WTC11 (cell line): ENCODE measurements around the gene TMEM165. TPM values are rescaled to one million over a fixed set of nuclear protein-coding genes. Genes with fewer than 3 reads are reported as not detected.

ENCODE experiments used
- ATAC-seq: fragments of 200-7000 bp; cut with Tn5 transposase; 2 replicates; pipeline ENCODE4 v1.10.0; 2021; ENCODE audit warnings: mild to moderate bottlenecking, moderate library complexity
- CTCF ChIA-PET: fragments of 300-600 bp; sonication (Branson Sonifier 250); formaldehyde crosslinking; loops from one replicate; lab custom pipeline; 2021; ENCODE audit warnings: antibody characterized with exemption; lab: Charles Lee
- POLR2A ChIA-PET: fragments of 350-600 bp; sonication (Branson Sonifier 250); formaldehyde crosslinking; loops from one replicate; lab custom pipeline; 2021; ENCODE audit warnings: antibody characterized with exemption; lab: Charles Lee
- DNase-seq: peaks from one replicate; pipeline ENCODE4 v3.0.0; 2021; ENCODE audit warnings: low spot score
- H3K27ac Mint-ChIP-seq: 2 replicates; pipeline ENCODE4 v1.8.0; 2021; ENCODE audit warnings: mixed read lengths
- H3K27me3 Mint-ChIP-seq: 2 replicates; pipeline ENCODE4 v1.8.0; 2021; ENCODE audit warnings: low read depth, mild to moderate bottlenecking, moderate library complexity, mixed read lengths
- H3K36me3 Mint-ChIP-seq: 2 replicates; pipeline ENCODE4 v1.8.0; 2021; ENCODE audit warnings: mixed read lengths
- H3K4me1 Mint-ChIP-seq: 2 replicates; pipeline ENCODE4 v1.8.0; 2022; ENCODE audit warnings: mixed read lengths
- H3K4me3 Mint-ChIP-seq: 2 replicates; pipeline ENCODE4 v1.8.0; 2021; ENCODE audit warnings: mild to moderate bottlenecking, moderate library complexity, mixed read lengths
- H3K9me3 Mint-ChIP-seq: 2 replicates; pipeline ENCODE4 v1.8.0; 2021; ENCODE audit warnings: mixed read lengths
- ARID4B ChIP-seq: sonication (generic); formaldehyde crosslinking; IDR thresholded peaks from 2 replicates; pipeline ENCODE4 v1.8.0; 2023; ENCODE audit warnings: missing genetic modification reagents, mild to moderate bottlenecking, borderline replicate concordance
- CREB1 ChIP-seq: sonication (generic); formaldehyde crosslinking; IDR thresholded peaks from 2 replicates; pipeline ENCODE4 v1.8.0; 2023; ENCODE audit warnings: mild to moderate bottlenecking, missing genetic modification reagents
- CTCF ChIP-seq: fragments of 200-600 bp; IDR thresholded peaks from 2 replicates; pipeline ENCODE4 v1.8.0; 2022; ENCODE audit warnings: antibody characterized with exemption
- ELF4 ChIP-seq: sonication (generic); formaldehyde crosslinking; IDR thresholded peaks from 2 replicates; pipeline ENCODE4 v1.8.1; 2022; ENCODE audit warnings: low read depth, mild to moderate bottlenecking, moderate library complexity, missing genetic modification reagents
- EMX1 ChIP-seq: fragments of 250-450 bp; sonication (Bioruptor Pico); IDR thresholded peaks from 2 replicates; pipeline ENCODE4 v1.8.0; 2021; ENCODE audit warnings: mild to moderate bottlenecking
- ESRRA ChIP-seq: sonication (generic); formaldehyde crosslinking; IDR thresholded peaks from 2 replicates; pipeline ENCODE4 v1.8.1; 2022; ENCODE audit warnings: mild to moderate bottlenecking, missing genetic modification reagents, borderline replicate concordance
- ETV6 ChIP-seq: sonication (generic); formaldehyde crosslinking; IDR thresholded peaks from 2 replicates; pipeline ENCODE4 v1.8.1; 2022; ENCODE audit warnings: mild to moderate bottlenecking, missing genetic modification reagents
- MXD4 ChIP-seq: fragments of 250-450 bp; sonication (Bioruptor Pico); IDR thresholded peaks from 2 replicates; pipeline ENCODE4 v1.8.0; 2021; ENCODE audit warnings: mild to moderate bottlenecking, moderate library complexity, borderline replicate concordance
- NFATC4 ChIP-seq: fragments of 250-450 bp; sonication (Bioruptor Pico); IDR thresholded peaks from 2 replicates; pipeline ENCODE4 v1.9.0; 2021; ENCODE audit warnings: mild to moderate bottlenecking
- NFYB ChIP-seq: sonication (generic); formaldehyde crosslinking; conservative IDR thresholded peaks from 2 replicates; pipeline ENCODE4 v1.8.0; 2022; ENCODE audit warnings: low read depth, missing genetic modification reagents
- NR1H2 ChIP-seq: sonication (generic); formaldehyde crosslinking; IDR thresholded peaks from 2 replicates; pipeline ENCODE4 v1.9.0; 2021; ENCODE audit warnings: mild to moderate bottlenecking, moderate library complexity, missing genetic modification reagents
- NR3C1 ChIP-seq: sonication (generic); formaldehyde crosslinking; conservative IDR thresholded peaks from 2 replicates; pipeline ENCODE4 v1.8.1; 2023; ENCODE audit warnings: low read depth, mild to moderate bottlenecking, missing genetic modification reagents
- PRRX2 ChIP-seq: fragments of 250-450 bp; sonication (Bioruptor Pico); IDR thresholded peaks from 2 replicates; pipeline ENCODE4 v1.8.0; 2021; ENCODE audit warnings: mild to moderate bottlenecking
- ZBTB21 ChIP-seq: sonication (generic); formaldehyde crosslinking; IDR thresholded peaks from 2 replicates; pipeline ENCODE4 v1.8.1; 2023; ENCODE audit warnings: mild to moderate bottlenecking, missing genetic modification reagents, borderline replicate concordance
- ZNF263 ChIP-seq: sonication (generic); formaldehyde crosslinking; IDR thresholded peaks from 2 replicates; pipeline ENCODE4 v1.8.1; 2022; ENCODE audit warnings: low read depth, mild to moderate bottlenecking, moderate library complexity, missing genetic modification reagents
- ZNF671 ChIP-seq: fragments of 250-450 bp; sonication (Bioruptor Pico); IDR thresholded peaks from 2 replicates; pipeline ENCODE4 v1.8.0; 2021; ENCODE audit warnings: mild to moderate bottlenecking
- total RNA-seq: library from RNA; stranded (reverse); gene quantifications from 3 replicates; pipeline ENCODE4 v1.2.3, GENCODE V29; 2021
- TF ChIP-seq, protein P1 (sequence below): sonication (generic); formaldehyde crosslinking; IDR thresholded peaks from 2 replicates; pipeline ENCODE4 v1.8.1; 2022; ENCODE audit warnings: mild to moderate bottlenecking, moderate library complexity, missing genetic modification reagents
- TF ChIP-seq, protein P2 (sequence below): sonication (generic); formaldehyde crosslinking; IDR thresholded peaks from 2 replicates; pipeline ENCODE4 v1.8.1; 2023; ENCODE audit warnings: mild to moderate bottlenecking, missing genetic modification reagents, moderate library complexity
- TF ChIP-seq, protein P3 (sequence below): sonication (generic); formaldehyde crosslinking; IDR thresholded peaks from 2 replicates; pipeline ENCODE4 v1.8.1; 2023; ENCODE audit warnings: mild to moderate bottlenecking, missing genetic modification reagents, moderate library complexity
- TF ChIP-seq, protein P4 (sequence below): sonication (generic); formaldehyde crosslinking; IDR thresholded peaks from 2 replicates; pipeline ENCODE4 v1.8.1; 2022; ENCODE audit warnings: missing genetic modification reagents, borderline replicate concordance
- TF ChIP-seq, protein P5 (sequence below): sonication (generic); formaldehyde crosslinking; IDR thresholded peaks from 2 replicates; pipeline ENCODE4 v1.8.0; 2022; ENCODE audit warnings: mild to moderate bottlenecking, missing genetic modification reagents

TMEM165 gene
- total RNA-seq, 1 experiment from 2014 or later, result 88.6 TPM

- TF ChIP-seq, protein P1, sequence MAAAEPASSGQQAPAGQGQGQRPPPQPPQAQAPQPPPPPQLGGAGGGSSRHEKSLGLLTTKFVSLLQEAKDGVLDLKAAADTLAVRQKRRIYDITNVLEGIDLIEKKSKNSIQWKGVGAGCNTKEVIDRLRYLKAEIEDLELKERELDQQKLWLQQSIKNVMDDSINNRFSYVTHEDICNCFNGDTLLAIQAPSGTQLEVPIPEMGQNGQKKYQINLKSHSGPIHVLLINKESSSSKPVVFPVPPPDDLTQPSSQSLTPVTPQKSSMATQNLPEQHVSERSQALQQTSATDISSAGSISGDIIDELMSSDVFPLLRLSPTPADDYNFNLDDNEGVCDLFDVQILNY (CRISPR knock-in tag), result no peak
Measured at GRCh38 chr4:55381502-55381901, 14.3 kb upstream of the TMEM165 start (continued).

GRCh38 chr4:55382488-55383003, 13.2 kb upstream of the TMEM165 start:
- Mint-ChIP-seq H3K27ac (no peak overlapping the region), H3K4me1 (peaks cover 6% of the 10 kb centered on the region), H3K36me3 (no peaks in the 10 kb centered on the region), H3K4me3 (no peak overlapping the region), H3K27me3 (no peaks in the 10 kb centered on the region), H3K9me3 (no peaks in the 10 kb centered on the region)
- no peak for DNase-seq
- ATAC-seq, result no peak
- CTCF ChIA-PET, result no interaction called here
- TF ChIP-seq, protein P2, sequence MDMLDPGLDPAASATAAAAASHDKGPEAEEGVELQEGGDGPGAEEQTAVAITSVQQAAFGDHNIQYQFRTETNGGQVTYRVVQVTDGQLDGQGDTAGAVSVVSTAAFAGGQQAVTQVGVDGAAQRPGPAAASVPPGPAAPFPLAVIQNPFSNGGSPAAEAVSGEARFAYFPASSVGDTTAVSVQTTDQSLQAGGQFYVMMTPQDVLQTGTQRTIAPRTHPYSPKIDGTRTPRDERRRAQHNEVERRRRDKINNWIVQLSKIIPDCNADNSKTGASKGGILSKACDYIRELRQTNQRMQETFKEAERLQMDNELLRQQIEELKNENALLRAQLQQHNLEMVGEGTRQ (CRISPR knock-in tag), result no peak
- TF ChIP-seq NFYB (CRISPR knock-in tag) (no peak), ARID4B (CRISPR knock-in tag) (no peak), ELF4 (CRISPR knock-in tag) (no peak), ESRRA (no peak), ZNF263 (CRISPR knock-in tag) (no peak), EMX1 (CRISPR knock-in tag) (no peak), MXD4 (CRISPR knock-in tag) (no peak), ETV6 (no peak), ZBTB21 (no peak), CTCF (no peak), ZNF671 (CRISPR knock-in tag) (no peak), NR1H2 (CRISPR knock-in tag) (no peak), NFATC4 (CRISPR knock-in tag) (no peak)
- TF ChIP-seq, protein P3, sequence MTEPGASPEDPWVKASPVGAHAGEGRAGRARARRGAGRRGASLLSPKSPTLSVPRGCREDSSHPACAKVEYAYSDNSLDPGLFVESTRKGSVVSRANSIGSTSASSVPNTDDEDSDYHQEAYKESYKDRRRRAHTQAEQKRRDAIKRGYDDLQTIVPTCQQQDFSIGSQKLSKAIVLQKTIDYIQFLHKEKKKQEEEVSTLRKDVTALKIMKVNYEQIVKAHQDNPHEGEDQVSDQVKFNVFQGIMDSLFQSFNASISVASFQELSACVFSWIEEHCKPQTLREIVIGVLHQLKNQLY (CRISPR knock-in tag), result no peak
- POLR2A ChIA-PET, result no interaction called here

DNA sequence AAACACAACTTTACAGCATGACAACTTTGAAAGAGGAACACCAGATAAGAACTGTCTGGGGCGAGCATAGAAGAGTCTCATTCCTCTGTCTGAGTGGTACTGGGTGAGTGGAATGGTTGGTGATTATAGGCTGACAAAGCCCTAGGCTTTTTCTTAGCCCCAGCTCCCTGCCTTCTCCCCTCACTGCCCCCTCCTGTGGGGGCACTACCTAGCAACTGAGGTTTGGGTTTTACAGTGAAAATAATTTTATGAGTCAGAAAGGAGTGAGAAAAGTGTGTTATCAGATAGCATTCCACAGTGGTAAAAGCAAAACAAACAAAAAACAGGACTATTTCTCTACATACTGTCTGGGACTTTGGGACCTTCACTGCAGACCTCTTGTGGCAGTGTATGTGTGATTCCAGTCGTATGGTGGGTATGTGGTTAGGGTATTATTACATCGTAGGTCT, 10.5 kb upstream of the TMEM165 start:
- Mint-ChIP-seq H3K4me3 (no peak overlapping the region), H3K36me3 (no peaks in the 10 kb centered on the region), H3K9me3 (no peaks in the 10 kb centered on the region), H3K27me3 (no peaks in the 10 kb centered on the region), H3K27ac (0 out of 2 replicates have a peak overlapping the region, but pooled peaks have one; percentile 69), H3K4me1 (peaks cover 6% of the 10 kb centered on the region)
- ATAC-seq (no peak), DNase-seq (no peak)
- ChIA-PET POLR2A (no interaction called here), CTCF (interaction anchor here (1.0 kb wide), 1 partner anchor 201 kb away, joined by 3 read pairs; no protein-coding TSS in a partner anchor)
- TF ChIP-seq CTCF (no peak), NR3C1 (CRISPR knock-in tag) (no peak), PRRX2 (CRISPR knock-in tag) (no peak), CREB1 (CRISPR knock-in tag) (no peak)
- TF ChIP-seq, protein P4, sequence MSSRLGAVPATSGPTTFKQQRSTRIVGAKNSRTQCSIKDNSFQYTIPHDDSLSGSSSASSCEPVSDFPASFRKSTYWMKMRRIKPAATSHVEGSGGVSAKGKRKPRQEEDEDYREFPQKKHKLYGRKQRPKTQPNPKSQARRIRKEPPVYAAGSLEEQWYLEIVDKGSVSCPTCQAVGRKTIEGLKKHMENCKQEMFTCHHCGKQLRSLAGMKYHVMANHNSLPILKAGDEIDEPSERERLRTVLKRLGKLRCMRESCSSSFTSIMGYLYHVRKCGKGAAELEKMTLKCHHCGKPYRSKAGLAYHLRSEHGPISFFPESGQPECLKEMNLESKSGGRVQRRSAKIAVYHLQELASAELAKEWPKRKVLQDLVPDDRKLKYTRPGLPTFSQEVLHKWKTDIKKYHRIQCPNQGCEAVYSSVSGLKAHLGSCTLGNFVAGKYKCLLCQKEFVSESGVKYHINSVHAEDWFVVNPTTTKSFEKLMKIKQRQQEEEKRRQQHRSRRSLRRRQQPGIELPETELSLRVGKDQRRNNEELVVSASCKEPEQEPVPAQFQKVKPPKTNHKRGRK, result no peak
- TF ChIP-seq, protein P5, sequence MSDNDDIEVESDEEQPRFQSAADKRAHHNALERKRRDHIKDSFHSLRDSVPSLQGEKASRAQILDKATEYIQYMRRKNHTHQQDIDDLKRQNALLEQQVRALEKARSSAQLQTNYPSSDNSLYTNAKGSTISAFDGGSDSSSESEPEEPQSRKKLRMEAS, result no peak
